ENCODE data around the gene CCDC116.

DNA sequence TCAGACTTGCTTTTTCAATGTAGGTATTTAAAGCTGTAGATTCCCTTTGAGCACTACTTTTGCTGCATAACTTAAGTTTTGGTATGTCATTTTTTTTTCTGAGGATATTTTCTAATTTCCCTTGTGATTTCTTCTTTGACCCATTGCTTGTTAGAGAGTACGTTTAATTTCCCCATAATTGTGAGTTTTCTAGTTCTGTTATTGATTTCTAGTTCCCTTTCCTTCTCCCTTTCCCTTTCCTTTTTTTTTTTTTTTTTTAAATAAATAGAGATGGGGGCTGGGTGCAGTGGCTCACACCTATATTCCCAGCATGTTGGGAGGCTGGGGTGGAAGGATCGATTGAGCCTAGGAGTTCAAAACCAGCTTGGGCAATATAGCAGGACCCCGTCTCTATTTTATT, 34.3 kb upstream of the CCDC116 start:
- TF ChIP-seq, protein P1, sequence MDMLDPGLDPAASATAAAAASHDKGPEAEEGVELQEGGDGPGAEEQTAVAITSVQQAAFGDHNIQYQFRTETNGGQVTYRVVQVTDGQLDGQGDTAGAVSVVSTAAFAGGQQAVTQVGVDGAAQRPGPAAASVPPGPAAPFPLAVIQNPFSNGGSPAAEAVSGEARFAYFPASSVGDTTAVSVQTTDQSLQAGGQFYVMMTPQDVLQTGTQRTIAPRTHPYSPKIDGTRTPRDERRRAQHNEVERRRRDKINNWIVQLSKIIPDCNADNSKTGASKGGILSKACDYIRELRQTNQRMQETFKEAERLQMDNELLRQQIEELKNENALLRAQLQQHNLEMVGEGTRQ (IDR thresholded peaks at IDR 0.05; ENCODE audit: borderline replicate concordance, low read depth, low read length): no peak
- TF ChIP-seq MYC (IDR thresholded peaks at IDR 0.05; ENCODE audit: insufficient read depth, insufficient read length, insufficient replicate concordance, low read length, severe bottlenecking) (no peak), MXI1 (IDR thresholded peaks at IDR 0.05; ENCODE audit: low read depth, low read length) (no peak), EZH2 (IDR thresholded peaks at IDR 0.05; ENCODE audit: borderline replicate concordance, control insufficient read depth, low read depth, low read length) (no peak)
- TF ChIP-seq, protein P2, sequence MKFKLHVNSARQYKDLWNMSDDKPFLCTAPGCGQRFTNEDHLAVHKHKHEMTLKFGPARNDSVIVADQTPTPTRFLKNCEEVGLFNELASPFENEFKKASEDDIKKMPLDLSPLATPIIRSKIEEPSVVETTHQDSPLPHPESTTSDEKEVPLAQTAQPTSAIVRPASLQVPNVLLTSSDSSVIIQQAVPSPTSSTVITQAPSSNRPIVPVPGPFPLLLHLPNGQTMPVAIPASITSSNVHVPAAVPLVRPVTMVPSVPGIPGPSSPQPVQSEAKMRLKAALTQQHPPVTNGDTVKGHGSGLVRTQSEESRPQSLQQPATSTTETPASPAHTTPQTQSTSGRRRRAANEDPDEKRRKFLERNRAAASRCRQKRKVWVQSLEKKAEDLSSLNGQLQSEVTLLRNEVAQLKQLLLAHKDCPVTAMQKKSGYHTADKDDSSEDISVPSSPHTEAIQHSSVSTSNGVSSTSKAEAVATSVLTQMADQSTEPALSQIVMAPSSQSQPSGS (IDR thresholded peaks at IDR 0.05; ENCODE audit: low read length): no peak
- TF ChIP-seq, protein P3, sequence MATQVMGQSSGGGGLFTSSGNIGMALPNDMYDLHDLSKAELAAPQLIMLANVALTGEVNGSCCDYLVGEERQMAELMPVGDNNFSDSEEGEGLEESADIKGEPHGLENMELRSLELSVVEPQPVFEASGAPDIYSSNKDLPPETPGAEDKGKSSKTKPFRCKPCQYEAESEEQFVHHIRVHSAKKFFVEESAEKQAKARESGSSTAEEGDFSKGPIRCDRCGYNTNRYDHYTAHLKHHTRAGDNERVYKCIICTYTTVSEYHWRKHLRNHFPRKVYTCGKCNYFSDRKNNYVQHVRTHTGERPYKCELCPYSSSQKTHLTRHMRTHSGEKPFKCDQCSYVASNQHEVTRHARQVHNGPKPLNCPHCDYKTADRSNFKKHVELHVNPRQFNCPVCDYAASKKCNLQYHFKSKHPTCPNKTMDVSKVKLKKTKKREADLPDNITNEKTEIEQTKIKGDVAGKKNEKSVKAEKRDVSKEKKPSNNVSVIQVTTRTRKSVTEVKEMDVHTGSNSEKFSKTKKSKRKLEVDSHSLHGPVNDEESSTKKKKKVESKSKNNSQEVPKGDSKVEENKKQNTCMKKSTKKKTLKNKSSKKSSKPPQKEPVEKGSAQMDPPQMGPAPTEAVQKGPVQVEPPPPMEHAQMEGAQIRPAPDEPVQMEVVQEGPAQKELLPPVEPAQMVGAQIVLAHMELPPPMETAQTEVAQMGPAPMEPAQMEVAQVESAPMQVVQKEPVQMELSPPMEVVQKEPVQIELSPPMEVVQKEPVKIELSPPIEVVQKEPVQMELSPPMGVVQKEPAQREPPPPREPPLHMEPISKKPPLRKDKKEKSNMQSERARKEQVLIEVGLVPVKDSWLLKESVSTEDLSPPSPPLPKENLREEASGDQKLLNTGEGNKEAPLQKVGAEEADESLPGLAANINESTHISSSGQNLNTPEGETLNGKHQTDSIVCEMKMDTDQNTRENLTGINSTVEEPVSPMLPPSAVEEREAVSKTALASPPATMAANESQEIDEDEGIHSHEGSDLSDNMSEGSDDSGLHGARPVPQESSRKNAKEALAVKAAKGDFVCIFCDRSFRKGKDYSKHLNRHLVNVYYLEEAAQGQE (IDR thresholded peaks at IDR 0.05; ENCODE audit: low read depth, low read length): no peak
